Measurements from ENCODE around the gene STPG4. TPM values are rescaled to one million over a fixed set of nuclear protein-coding genes. Genes with fewer than 3 reads are reported as not detected.
A peak's percentile ranks its signal among the peaks of the same experiment; 100 is the strongest.

STPG4 gene
- total RNA-seq, 1 donor from 2014 or later, result 2.9 TPM

DNA sequence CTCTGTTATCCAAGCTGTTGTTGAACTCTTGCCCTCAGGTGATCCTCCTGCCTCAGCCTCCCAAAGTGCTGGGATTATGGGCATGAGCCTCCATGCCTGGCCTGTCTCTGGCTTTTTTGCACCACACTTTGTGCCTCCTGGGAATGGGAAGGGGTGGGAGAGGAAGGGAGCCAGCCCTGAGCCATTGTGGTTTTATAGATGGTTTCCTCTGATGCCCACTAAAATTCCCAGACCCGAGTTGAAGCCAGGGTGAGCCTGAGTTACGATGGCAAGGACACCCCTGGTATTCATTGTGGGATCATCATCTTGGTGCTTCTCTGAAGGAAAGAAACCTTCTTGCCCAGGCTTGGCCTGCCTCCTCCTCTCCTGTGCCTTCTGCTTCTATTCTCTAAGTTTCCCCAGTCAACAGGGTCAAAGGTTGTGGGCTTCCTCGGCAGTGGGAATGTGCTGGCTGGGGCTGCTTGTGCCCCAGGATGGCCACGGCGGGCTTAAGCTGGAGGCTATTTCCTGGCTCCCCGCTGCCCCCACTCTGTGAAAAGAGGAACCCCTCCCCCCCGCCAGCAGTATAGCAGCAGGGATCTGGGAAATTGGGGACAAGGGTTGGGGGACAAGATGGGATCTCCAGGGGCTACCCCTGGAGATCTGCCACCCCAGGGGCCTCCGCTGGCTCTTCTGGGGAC is 106.2 kb downstream of the STPG4 start:
- Histone ChIP-seq H3K27ac (no peak overlapping the region), H3K27me3 (no peaks in the 10 kb centered on the region), H3K9me3 (no peaks in the 10 kb centered on the region), H3K4me3 (no peak overlapping the region), H3K4me1 (peaks cover 1% of the 10 kb centered on the region), H3K36me3 (peaks cover 0 to 63% of the 10 kb centered on the region in 2 donors)
- TF ChIP-seq, protein P1, sequence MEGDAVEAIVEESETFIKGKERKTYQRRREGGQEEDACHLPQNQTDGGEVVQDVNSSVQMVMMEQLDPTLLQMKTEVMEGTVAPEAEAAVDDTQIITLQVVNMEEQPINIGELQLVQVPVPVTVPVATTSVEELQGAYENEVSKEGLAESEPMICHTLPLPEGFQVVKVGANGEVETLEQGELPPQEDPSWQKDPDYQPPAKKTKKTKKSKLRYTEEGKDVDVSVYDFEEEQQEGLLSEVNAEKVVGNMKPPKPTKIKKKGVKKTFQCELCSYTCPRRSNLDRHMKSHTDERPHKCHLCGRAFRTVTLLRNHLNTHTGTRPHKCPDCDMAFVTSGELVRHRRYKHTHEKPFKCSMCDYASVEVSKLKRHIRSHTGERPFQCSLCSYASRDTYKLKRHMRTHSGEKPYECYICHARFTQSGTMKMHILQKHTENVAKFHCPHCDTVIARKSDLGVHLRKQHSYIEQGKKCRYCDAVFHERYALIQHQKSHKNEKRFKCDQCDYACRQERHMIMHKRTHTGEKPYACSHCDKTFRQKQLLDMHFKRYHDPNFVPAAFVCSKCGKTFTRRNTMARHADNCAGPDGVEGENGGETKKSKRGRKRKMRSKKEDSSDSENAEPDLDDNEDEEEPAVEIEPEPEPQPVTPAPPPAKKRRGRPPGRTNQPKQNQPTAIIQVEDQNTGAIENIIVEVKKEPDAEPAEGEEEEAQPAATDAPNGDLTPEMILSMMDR (IDR thresholded peaks at IDR 0.05), result no peak
- TF ChIP-seq POLR2AphosphoS5 (IDR thresholded peaks at IDR 0.05; ENCODE audit: insufficient read depth in 1 of 2, low read depth in 1 of 2) (no peak), POLR2A (IDR thresholded peaks at IDR 0.05) (no peak)
- DNase-seq (ENCODE audit: extremely low spot score in 2 of 2), result no peak
- intact Hi-C loops (cut with DNase I), result no loop called here

- Histone ChIP-seq H3K9me3 (no peaks in the 10 kb centered on the region), H3K4me3 (no peak overlapping the region), H3K27ac (no peak overlapping the region), H3K4me1 (peaks cover 25% of the 10 kb centered on the region), H3K27me3 (no peaks in the 10 kb centered on the region), H3K36me3 (peaks cover 0 to 40% of the 10 kb centered on the region in 2 donors)
- intact Hi-C loops (cut with DNase I), result no loop called here
- DNase-seq (ENCODE audit: extremely low spot score in 2 of 2), result no peak
- TF ChIP-seq, protein P1 (IDR thresholded peaks at IDR 0.05), result no peak
- TF ChIP-seq POLR2AphosphoS5 (IDR thresholded peaks at IDR 0.05; ENCODE audit: insufficient read depth in 1 of 2, low read depth in 1 of 2) (no peak), POLR2A (IDR thresholded peaks at IDR 0.05) (no peak)
Observed at GRCh38 chr2:47046271-47046670, 108.8 kb downstream of the STPG4 start.

- Histone ChIP-seq H3K4me1 (peaks cover 46% of the 10 kb centered on the region), H3K9me3 (no peaks in the 10 kb centered on the region), H3K27me3 (no peaks in the 10 kb centered on the region), H3K27ac (peak overlapping the region; percentile 81), H3K36me3 (peaks cover 0 to 34% of the 10 kb centered on the region in 2 donors), H3K4me3 (no peak overlapping the region)
- TF ChIP-seq, protein P1 (IDR thresholded peaks at IDR 0.05), result no peak
- TF ChIP-seq POLR2AphosphoS5 (IDR thresholded peaks at IDR 0.05; ENCODE audit: insufficient read depth in 1 of 2, low read depth in 1 of 2), result no peak
- no peak for TF ChIP-seq POLR2A (IDR thresholded peaks at IDR 0.05)
- intact Hi-C loops (cut with DNase I), result no loop called here
- DNase-seq (ENCODE audit: extremely low spot score in 2 of 2), result no peak
Observed at GRCh38 chr2:47043891-47044239, 111.2 kb downstream of the STPG4 start.

GRCh38 chr2:47043142-47043890 is 111.8 kb downstream of the STPG4 start:
- H3K9me3 ChIP-seq, result no peaks in the 10 kb centered on the region
- H3K27me3 ChIP-seq, result no peaks in the 10 kb centered on the region
- intact Hi-C loops (cut with DNase I), result no loop called here
- peak overlapping the region; percentile 81 for H3K27ac ChIP-seq
- H3K4me1 ChIP-seq, result peaks cover 51% of the 10 kb centered on the region
- H3K36me3 ChIP-seq, result peaks cover 0 to 34% of the 10 kb centered on the region in 2 donors
- no peak overlapping the region for H3K4me3 ChIP-seq
- no peak for TF ChIP-seq POLR2A (IDR thresholded peaks at IDR 0.05)
- TF ChIP-seq POLR2AphosphoS5 (IDR thresholded peaks at IDR 0.05; ENCODE audit: insufficient read depth in 1 of 2, low read depth in 1 of 2), result peak in 1 of 2 donors; percentile 45
- DNase-seq (ENCODE audit: extremely low spot score in 2 of 2), result no peak

DNA sequence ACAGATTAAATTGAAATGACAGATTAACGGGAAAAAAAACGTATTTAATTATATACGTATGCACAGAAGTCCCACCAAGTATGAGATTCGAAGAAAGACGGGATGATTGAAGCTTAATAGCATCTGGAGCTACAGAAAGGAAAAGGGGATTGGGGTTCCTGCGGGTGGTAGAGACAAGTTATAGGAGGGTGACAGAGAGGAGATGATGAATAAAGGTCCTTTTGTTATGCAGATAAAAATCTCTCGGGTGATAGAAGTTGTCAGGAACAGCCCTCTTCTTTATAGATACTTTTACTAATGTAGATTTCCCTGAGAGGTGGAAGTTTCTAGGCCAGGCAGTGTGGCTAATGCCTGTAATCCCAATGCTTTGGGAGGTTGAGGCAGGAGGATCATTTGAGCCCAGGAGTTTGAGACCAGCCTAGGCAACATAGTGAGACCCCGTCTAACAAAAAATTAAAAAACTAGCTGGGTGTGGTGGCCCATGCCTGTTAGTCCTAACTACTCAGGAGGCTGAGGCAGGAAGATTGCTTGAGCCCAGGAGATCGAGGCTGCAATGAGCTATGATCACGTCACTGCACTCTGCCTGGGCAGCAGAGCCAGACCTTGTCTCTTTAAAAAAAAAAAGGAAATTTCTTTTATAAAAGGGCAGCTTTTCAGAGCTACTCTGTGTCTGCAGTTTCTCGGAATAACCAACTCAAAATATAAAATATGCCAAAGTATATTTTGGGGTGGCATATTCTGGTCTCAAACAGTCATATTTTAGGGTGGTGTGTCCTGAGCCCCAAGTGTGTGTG is 113.0 kb downstream of the STPG4 start:
- intact Hi-C loops (cut with DNase I), result no loop called here
- Histone ChIP-seq H3K4me1 (peaks cover 51% of the 10 kb centered on the region), H3K36me3 (peaks cover 0 to 34% of the 10 kb centered on the region in 2 donors), H3K9me3 (no peaks in the 10 kb centered on the region), H3K27me3 (no peaks in the 10 kb centered on the region), H3K27ac (peak overlapping the region; percentile 81), H3K4me3 (no peak overlapping the region)
- no peak for DNase-seq (ENCODE audit: extremely low spot score in 2 of 2)
- TF ChIP-seq POLR2AphosphoS5 (IDR thresholded peaks at IDR 0.05; ENCODE audit: insufficient read depth in 1 of 2, low read depth in 1 of 2) (no peak), POLR2A (IDR thresholded peaks at IDR 0.05) (no peak)
- TF ChIP-seq, protein P1 (IDR thresholded peaks at IDR 0.05), result no peak
